ENCODE data around the gene NEK6.

The NEK6 gene

GRCh38 chr9:124343533-124344290 lies 86.0 kb downstream of the NEK6 start:
- Histone ChIP-seq H4K20me1 (ENCODE audit: control insufficient read depth, insufficient read depth, low read depth, low read length) (no peaks in the 10 kb centered on the region), H3F3A (ENCODE audit: control insufficient read depth, insufficient read depth) (no peaks in the 10 kb centered on the region), H3K4me3 (ENCODE audit: low read length) (no peak overlapping the region), H3K4me1 (ENCODE audit: control insufficient read depth, low read length) (no peaks in the 10 kb centered on the region), H3K4me2 (ENCODE audit: low read length) (no peak overlapping the region), H3K27ac (ENCODE audit: low read depth, low read length) (no peak overlapping the region), H3K9me3 (ENCODE audit: control insufficient read depth, insufficient read depth, low read length) (no peaks in the 10 kb centered on the region), H3K9me2 (replicated peaks; ENCODE audit: control insufficient read depth, low read length) (no peaks in the 10 kb centered on the region), H3K79me2 (ENCODE audit: control insufficient read depth, low read length) (no peaks in the 10 kb centered on the region), H3K36me3 (ENCODE audit: control insufficient read depth, low read length) (no peaks in the 10 kb centered on the region), H3K27me3 (ENCODE audit: control insufficient read depth, low read length) (no peaks in the 10 kb centered on the region)
- TF ChIP-seq CTCF (IDR thresholded peaks at IDR 0.05; ENCODE audit: low read depth, low read length, poor library complexity, severe bottlenecking) (no peak), EZH2phosphoT487 (IDR thresholded peaks at IDR 0.05; ENCODE audit: borderline replicate concordance, low read length) (no peak)

GRCh38 chr9:124344291-124345050 lies 86.7 kb downstream of the NEK6 start:
- Histone ChIP-seq H3K4me2 (ENCODE audit: low read length) (no peak overlapping the region), H4K20me1 (ENCODE audit: control insufficient read depth, insufficient read depth, low read depth, low read length) (no peaks in the 10 kb centered on the region), H3K4me1 (ENCODE audit: control insufficient read depth, low read length) (no peaks in the 10 kb centered on the region), H3K79me2 (ENCODE audit: control insufficient read depth, low read length) (no peaks in the 10 kb centered on the region), H3K36me3 (ENCODE audit: control insufficient read depth, low read length) (no peaks in the 10 kb centered on the region), H3K27me3 (ENCODE audit: control insufficient read depth, low read length) (no peaks in the 10 kb centered on the region), H3K9me3 (ENCODE audit: control insufficient read depth, insufficient read depth, low read length) (no peaks in the 10 kb centered on the region), H3K27ac (ENCODE audit: low read depth, low read length) (no peak overlapping the region), H3F3A (ENCODE audit: control insufficient read depth, insufficient read depth) (no peaks in the 10 kb centered on the region), H3K4me3 (ENCODE audit: low read length) (no peak overlapping the region), H3K9me2 (replicated peaks; ENCODE audit: control insufficient read depth, low read length) (no peaks in the 10 kb centered on the region)
- TF ChIP-seq EZH2phosphoT487 (IDR thresholded peaks at IDR 0.05; ENCODE audit: borderline replicate concordance, low read length): no peak
- no peak for TF ChIP-seq CTCF (IDR thresholded peaks at IDR 0.05; ENCODE audit: low read depth, low read length, poor library complexity, severe bottlenecking)

GRCh38 chr9:124345063-124345462 lies 87.3 kb downstream of the NEK6 start:
- Histone ChIP-seq H3F3A (ENCODE audit: control insufficient read depth, insufficient read depth) (no peaks in the 10 kb centered on the region), H3K9me3 (ENCODE audit: control insufficient read depth, insufficient read depth, low read length) (no peaks in the 10 kb centered on the region), H3K4me3 (ENCODE audit: low read length) (no peak overlapping the region), H3K27ac (ENCODE audit: low read depth, low read length) (no peak overlapping the region), H3K27me3 (ENCODE audit: control insufficient read depth, low read length) (no peaks in the 10 kb centered on the region), H3K4me1 (ENCODE audit: control insufficient read depth, low read length) (no peaks in the 10 kb centered on the region), H4K20me1 (ENCODE audit: control insufficient read depth, insufficient read depth, low read depth, low read length) (no peaks in the 10 kb centered on the region), H3K36me3 (ENCODE audit: control insufficient read depth, low read length) (no peaks in the 10 kb centered on the region), H3K4me2 (ENCODE audit: low read length) (no peak overlapping the region), H3K79me2 (ENCODE audit: control insufficient read depth, low read length) (no peaks in the 10 kb centered on the region), H3K9me2 (replicated peaks; ENCODE audit: control insufficient read depth, low read length) (no peaks in the 10 kb centered on the region)
- TF ChIP-seq EZH2phosphoT487 (IDR thresholded peaks at IDR 0.05; ENCODE audit: borderline replicate concordance, low read length) (no peak), CTCF (IDR thresholded peaks at IDR 0.05; ENCODE audit: low read depth, low read length, poor library complexity, severe bottlenecking) (no peak)
